WERI-Rb-1 (cell line): ENCODE measurements around the gene TRIM2.

ENCODE experiments used
- DNase-seq: peaks from one replicate; pipeline ENCODE4 v3.0.0-alpha.2; 2020
- H3K27ac ChIP-seq: fragments of 250-450 bp; sonication (Bioruptor Pico); 2 replicates; pipeline ENCODE4 v1.5.1; 2020; ENCODE audit warnings: mild to moderate bottlenecking, moderate library complexity
- H3K27me3 ChIP-seq: fragments of 250-450 bp; sonication (Bioruptor Pico); 2 replicates; pipeline ENCODE4 v1.5.1; 2021; ENCODE audit warnings: mild to moderate bottlenecking, low read depth, moderate library complexity; ENCODE audit not compliant: insufficient read depth, severe bottlenecking
- H3K36me3 ChIP-seq: fragments of 250-450 bp; sonication (Bioruptor Pico); 2 replicates; pipeline ENCODE4 v1.5.1; 2020; ENCODE audit warnings: mild to moderate bottlenecking, moderate library complexity
- H3K4me3 ChIP-seq: 2 replicates; pipeline ENCODE4 v1.5.1; 2011; ENCODE audit warnings: low read depth, mild to moderate bottlenecking, control low read depth, low read length
- H3K9me3 ChIP-seq: fragments of 250-450 bp; sonication (Bioruptor Pico); 2 replicates; pipeline ENCODE4 v1.5.1; 2021; ENCODE audit warnings: mild to moderate bottlenecking, moderate library complexity; ENCODE audit not compliant: severe bottlenecking
- TF ChIP-seq, protein P1 (sequence below): IDR thresholded peaks from 2 replicates; pipeline ENCODE4 v1.5.1; 2011; ENCODE audit warnings: low read depth, mild to moderate bottlenecking, control low read depth, inconsistent platforms, low read length

The TRIM2 gene

DNA sequence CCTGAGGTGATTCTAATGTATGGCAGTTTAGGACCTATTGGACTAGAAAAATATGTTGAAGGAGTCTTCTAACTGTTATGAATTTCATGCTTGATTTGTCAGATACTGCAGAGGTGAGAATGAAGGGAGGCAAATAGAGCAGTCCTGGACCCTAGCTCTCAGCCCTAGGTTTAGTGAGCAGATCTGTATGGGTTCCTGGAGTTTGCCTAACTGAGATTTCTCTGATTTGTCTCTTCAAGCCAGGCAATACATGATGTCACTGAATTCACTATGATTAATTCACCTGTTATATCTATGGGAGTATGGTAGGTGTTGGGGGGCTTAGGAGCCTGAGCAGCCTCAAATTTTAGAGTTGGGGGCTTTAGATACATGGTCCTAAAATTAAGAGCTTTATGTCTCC, 142.9 kb downstream of the TRIM2 start:
- Histone ChIP-seq H3K36me3 (peaks cover 9% of the 10 kb centered on the region), H3K27me3 (no peaks in the 10 kb centered on the region), H3K27ac (no peak overlapping the region), H3K9me3 (no peaks in the 10 kb centered on the region), H3K4me3 (no peak overlapping the region)
- DNase-seq = no peak
- TF ChIP-seq, protein P1, sequence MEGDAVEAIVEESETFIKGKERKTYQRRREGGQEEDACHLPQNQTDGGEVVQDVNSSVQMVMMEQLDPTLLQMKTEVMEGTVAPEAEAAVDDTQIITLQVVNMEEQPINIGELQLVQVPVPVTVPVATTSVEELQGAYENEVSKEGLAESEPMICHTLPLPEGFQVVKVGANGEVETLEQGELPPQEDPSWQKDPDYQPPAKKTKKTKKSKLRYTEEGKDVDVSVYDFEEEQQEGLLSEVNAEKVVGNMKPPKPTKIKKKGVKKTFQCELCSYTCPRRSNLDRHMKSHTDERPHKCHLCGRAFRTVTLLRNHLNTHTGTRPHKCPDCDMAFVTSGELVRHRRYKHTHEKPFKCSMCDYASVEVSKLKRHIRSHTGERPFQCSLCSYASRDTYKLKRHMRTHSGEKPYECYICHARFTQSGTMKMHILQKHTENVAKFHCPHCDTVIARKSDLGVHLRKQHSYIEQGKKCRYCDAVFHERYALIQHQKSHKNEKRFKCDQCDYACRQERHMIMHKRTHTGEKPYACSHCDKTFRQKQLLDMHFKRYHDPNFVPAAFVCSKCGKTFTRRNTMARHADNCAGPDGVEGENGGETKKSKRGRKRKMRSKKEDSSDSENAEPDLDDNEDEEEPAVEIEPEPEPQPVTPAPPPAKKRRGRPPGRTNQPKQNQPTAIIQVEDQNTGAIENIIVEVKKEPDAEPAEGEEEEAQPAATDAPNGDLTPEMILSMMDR = no peak

DNA sequence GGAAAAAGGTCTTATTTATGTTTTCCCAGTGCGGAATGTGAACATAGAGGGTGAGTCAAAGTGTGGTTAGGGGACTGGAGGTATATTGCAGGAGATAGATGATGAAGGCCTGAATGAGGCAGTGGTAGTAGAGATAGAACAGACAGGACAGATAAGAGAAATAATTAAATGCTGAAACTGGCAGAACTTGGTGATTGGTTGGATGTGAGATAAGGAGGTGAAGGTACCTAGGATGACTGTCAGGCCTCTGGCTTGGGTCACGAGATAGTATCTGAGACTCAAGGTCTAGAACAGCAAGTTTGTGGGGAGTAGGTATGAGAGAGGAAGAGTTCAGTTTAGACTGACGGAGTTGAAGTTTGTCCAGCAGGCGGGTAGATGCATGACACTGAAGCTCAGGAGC, 143.8 kb downstream of the TRIM2 start:
- TF ChIP-seq, protein P1 = no peak
- H3K27ac ChIP-seq = no peak overlapping the region
- peaks cover 9% of the 10 kb centered on the region for H3K36me3 ChIP-seq
- no peaks in the 10 kb centered on the region for H3K27me3 ChIP-seq
- DNase-seq = no peak
- no peak overlapping the region for H3K4me3 ChIP-seq
- H3K9me3 ChIP-seq = no peaks in the 10 kb centered on the region

DNA sequence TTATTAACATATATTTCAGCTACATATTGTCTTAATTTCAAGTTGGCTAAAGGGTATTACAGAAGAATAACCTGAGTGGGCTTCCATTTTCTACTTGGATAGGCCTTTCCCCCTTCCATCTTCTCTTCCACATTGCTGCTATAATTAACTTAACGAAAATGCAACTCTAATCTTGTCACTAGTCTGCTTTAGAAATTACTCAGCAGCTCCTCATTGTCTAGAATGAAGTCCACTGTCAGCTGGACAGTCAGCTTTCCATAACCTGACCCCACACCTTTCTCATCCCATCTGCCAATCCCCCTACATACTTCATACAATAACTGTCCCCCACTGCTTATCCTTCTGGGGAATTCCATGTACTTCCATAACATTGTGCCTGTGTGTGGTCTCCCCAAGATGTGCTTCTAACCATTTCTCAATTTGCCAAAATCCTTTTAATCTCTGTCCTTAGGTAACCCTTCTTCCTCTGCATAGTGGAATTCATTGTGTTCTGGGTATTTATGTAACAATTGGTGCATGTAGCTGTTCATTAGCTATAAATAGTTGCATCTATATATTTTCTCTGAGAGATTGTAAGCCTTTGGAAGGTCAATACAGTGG, 145.1 kb downstream of the TRIM2 start:
- Histone ChIP-seq H3K36me3 (peaks cover 9% of the 10 kb centered on the region), H3K27me3 (no peaks in the 10 kb centered on the region), H3K9me3 (no peaks in the 10 kb centered on the region), H3K27ac (no peak overlapping the region), H3K4me3 (no peak overlapping the region)
- DNase-seq = no peak
- TF ChIP-seq, protein P1 = no peak

DNA sequence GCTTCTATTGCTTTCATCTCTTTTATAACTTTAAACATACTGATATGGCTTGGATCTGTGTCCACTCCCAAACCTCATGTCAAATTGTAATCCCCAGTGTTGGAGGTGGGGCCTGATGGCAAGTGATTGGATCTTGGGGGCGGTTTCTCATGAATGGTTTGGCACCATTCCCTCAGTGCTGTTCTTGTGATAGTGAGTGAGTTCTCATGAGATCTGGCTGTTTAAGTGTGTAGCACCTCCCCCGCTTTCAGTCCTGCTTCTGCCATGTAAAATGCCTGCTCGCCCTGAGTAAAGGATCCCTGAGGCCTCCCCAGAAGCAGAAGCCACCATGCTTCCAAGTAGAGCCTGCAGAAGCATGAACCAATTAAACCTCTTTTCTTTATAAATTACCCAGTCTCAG, 157.9 kb downstream of the TRIM2 start:
- Histone ChIP-seq H3K9me3 (no peaks in the 10 kb centered on the region), H3K27me3 (no peaks in the 10 kb centered on the region), H3K36me3 (peaks cover 3% of the 10 kb centered on the region), H3K4me3 (no peak overlapping the region), H3K27ac (no peak overlapping the region)
- TF ChIP-seq, protein P1 = no peak
- DNase-seq = no peak

DNA sequence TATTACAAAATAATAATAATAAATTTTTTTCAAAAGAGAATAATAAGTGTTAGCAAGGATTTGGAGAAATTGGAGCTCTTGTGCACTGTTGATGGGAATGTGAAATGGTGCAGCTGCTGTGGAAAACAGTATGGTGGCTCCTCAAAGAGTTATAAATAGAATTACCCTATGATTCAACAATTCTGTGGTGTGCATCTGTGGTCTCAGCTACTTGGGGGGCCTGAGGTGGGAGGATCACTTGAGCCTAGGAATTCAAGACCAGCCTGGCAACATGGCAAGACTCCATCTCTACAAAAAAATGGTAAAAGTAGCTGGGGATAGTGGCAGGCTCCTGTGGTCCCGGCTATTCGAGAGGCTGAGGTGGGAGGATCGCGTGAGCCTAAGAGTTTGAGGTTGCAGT, 159.8 kb downstream of the TRIM2 start:
- peaks cover 7% of the 10 kb centered on the region for H3K36me3 ChIP-seq
- no peaks in the 10 kb centered on the region for H3K9me3 ChIP-seq
- DNase-seq = no peak
- H3K27me3 ChIP-seq = no peaks in the 10 kb centered on the region
- TF ChIP-seq, protein P1 = no peak
- no peak overlapping the region for H3K4me3 ChIP-seq
- H3K27ac ChIP-seq = no peak overlapping the region

DNA sequence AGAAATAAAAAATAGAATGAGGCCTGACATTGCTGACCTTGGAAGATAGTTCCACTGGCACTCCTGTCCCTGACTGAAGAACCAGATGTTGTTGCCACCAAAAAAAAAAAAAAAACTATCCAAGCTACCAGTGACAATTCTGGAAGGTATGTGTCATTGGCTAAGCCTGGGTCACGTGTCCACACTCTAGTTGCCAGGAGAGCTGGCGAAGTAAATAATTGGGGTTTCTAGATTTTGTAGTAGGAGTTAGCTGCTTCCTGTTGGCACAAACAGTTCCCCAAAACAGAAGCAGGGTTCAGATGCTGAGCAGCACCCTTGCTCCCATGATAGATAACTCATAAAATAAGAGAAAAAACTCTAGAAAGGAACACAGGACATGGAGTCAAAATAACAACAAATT, 160.8 kb downstream of the TRIM2 start:
- no peak overlapping the region for H3K27ac ChIP-seq
- H3K27me3 ChIP-seq = no peaks in the 10 kb centered on the region
- DNase-seq = no peak
- no peaks in the 10 kb centered on the region for H3K9me3 ChIP-seq
- no peak overlapping the region for H3K4me3 ChIP-seq
- TF ChIP-seq, protein P1 = no peak
- peaks cover 10% of the 10 kb centered on the region for H3K36me3 ChIP-seq
